ENCODE measurements around the gene ITPK1.
A peak's percentile ranks its signal among the peaks of the same experiment; 100 is the strongest.

Gene ITPK1

GRCh38 chr14:92984082-92984788 lies 131.5 kb downstream of the ITPK1 start:
- H3K4me1 ChIP-seq (ENCODE audit: control insufficient read depth, insufficient read depth, low read length): peaks cover 25% of the 10 kb centered on the region
- H3K9ac ChIP-seq (ENCODE audit: low read length): no peak overlapping the region
- no peaks in the 10 kb centered on the region for H3K27me3 ChIP-seq (ENCODE audit: control insufficient read depth, insufficient read depth, low read length)
- H3K27ac ChIP-seq (ENCODE audit: low read depth, low read length): no peak overlapping the region
- H3K36me3 ChIP-seq (ENCODE audit: control insufficient read depth, insufficient read depth, low read length): peaks cover 4% of the 10 kb centered on the region
- H3K4me3 ChIP-seq (ENCODE audit: low read length): no peak overlapping the region

DNA sequence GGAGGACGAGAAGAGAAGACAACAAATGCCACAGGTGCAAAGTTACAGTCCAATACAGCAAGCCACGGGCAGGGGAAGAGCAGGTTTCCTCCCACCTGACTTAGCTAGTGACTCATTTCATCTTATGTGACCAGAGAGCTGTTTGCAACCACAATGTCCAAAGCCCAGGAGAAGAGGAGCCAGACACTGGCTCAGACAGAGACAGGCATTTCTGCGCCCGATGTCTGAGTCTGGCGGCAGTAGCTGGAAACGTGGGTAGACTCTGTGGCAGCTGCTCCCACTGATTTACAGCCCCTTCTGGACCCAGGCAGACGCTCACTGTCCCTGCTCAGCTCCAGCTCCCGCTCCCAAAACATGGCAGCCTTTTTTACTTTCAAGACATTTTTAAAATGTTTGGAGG lies 132.8 kb downstream of the ITPK1 start:
- no peak overlapping the region for H3K4me3 ChIP-seq (ENCODE audit: low read length)
- peaks cover 25% of the 10 kb centered on the region for H3K4me1 ChIP-seq (ENCODE audit: control insufficient read depth, insufficient read depth, low read length)
- peak overlapping the region; percentile 50 for H3K27ac ChIP-seq (ENCODE audit: low read depth, low read length)
- H3K9ac ChIP-seq (ENCODE audit: low read length): no peak overlapping the region
- peaks cover 4% of the 10 kb centered on the region for H3K36me3 ChIP-seq (ENCODE audit: control insufficient read depth, insufficient read depth, low read length)
- H3K27me3 ChIP-seq (ENCODE audit: control insufficient read depth, insufficient read depth, low read length): no peaks in the 10 kb centered on the region

DNA sequence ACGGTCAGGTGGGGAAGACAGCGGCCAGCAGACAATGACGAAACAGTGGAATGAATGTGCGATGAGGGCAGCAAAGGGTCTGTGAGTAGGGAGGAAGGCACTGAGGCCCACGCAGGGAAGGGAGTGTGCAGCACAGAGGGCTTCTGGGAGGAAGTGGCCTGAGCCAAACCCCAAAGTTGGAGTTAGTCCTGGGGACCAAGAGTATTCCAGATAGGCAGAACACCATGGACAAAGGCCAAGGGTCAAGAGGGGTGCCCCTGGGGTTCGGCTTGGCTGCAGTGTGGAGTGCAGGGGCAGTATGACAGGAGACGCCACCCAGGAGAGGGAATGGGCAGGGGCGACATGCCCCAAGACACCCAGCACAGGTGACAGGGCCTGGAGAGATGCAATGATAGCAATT lies 134.0 kb downstream of the ITPK1 start:
- peaks cover 4% of the 10 kb centered on the region for H3K36me3 ChIP-seq (ENCODE audit: control insufficient read depth, insufficient read depth, low read length)
- no peak overlapping the region for H3K9ac ChIP-seq (ENCODE audit: low read length)
- H3K4me3 ChIP-seq (ENCODE audit: low read length): no peak overlapping the region
- no peak overlapping the region for H3K27ac ChIP-seq (ENCODE audit: low read depth, low read length)
- no peaks in the 10 kb centered on the region for H3K27me3 ChIP-seq (ENCODE audit: control insufficient read depth, insufficient read depth, low read length)
- peaks cover 18% of the 10 kb centered on the region for H3K4me1 ChIP-seq (ENCODE audit: control insufficient read depth, insufficient read depth, low read length)

GRCh38 chr14:92980866-92981265 lies 134.9 kb downstream of the ITPK1 start:
- H3K27me3 ChIP-seq (ENCODE audit: control insufficient read depth, insufficient read depth, low read length): no peaks in the 10 kb centered on the region
- no peak overlapping the region for H3K27ac ChIP-seq (ENCODE audit: low read depth, low read length)
- peaks cover 11% of the 10 kb centered on the region for H3K4me1 ChIP-seq (ENCODE audit: control insufficient read depth, insufficient read depth, low read length)
- H3K36me3 ChIP-seq (ENCODE audit: control insufficient read depth, insufficient read depth, low read length): peaks cover 7% of the 10 kb centered on the region
- no peak overlapping the region for H3K4me3 ChIP-seq (ENCODE audit: low read length)
- H3K9ac ChIP-seq (ENCODE audit: low read length): no peak overlapping the region

- Histone ChIP-seq H3K27me3 (ENCODE audit: control insufficient read depth, insufficient read depth, low read length) (no peaks in the 10 kb centered on the region), H3K27ac (ENCODE audit: low read depth, low read length) (no peak overlapping the region), H3K4me3 (ENCODE audit: low read length) (no peak overlapping the region), H3K36me3 (ENCODE audit: control insufficient read depth, insufficient read depth, low read length) (peaks cover 7% of the 10 kb centered on the region), H3K4me1 (ENCODE audit: control insufficient read depth, insufficient read depth, low read length) (peaks cover 12% of the 10 kb centered on the region), H3K9ac (ENCODE audit: low read length) (no peak overlapping the region)
Measured at GRCh38 chr14:92978229-92979021, 137.3 kb downstream of the ITPK1 start.

- peaks cover 16% of the 10 kb centered on the region for H3K4me1 ChIP-seq (ENCODE audit: control insufficient read depth, insufficient read depth, low read length)
- peaks cover 8% of the 10 kb centered on the region for H3K36me3 ChIP-seq (ENCODE audit: control insufficient read depth, insufficient read depth, low read length)
- H3K4me3 ChIP-seq (ENCODE audit: low read length): no peak overlapping the region
- H3K27me3 ChIP-seq (ENCODE audit: control insufficient read depth, insufficient read depth, low read length): no peaks in the 10 kb centered on the region
- no peak overlapping the region for H3K9ac ChIP-seq (ENCODE audit: low read length)
- H3K27ac ChIP-seq (ENCODE audit: low read depth, low read length): no peak overlapping the region
Measured at GRCh38 chr14:92976268-92976667, 139.5 kb downstream of the ITPK1 start.

- Histone ChIP-seq H3K4me1 (ENCODE audit: control insufficient read depth, insufficient read depth, low read length) (peaks cover 17% of the 10 kb centered on the region), H3K36me3 (ENCODE audit: control insufficient read depth, insufficient read depth, low read length) (peaks cover 6% of the 10 kb centered on the region), H3K9ac (ENCODE audit: low read length) (no peak overlapping the region), H3K4me3 (ENCODE audit: low read length) (no peak overlapping the region), H3K27me3 (ENCODE audit: control insufficient read depth, insufficient read depth, low read length) (no peaks in the 10 kb centered on the region), H3K27ac (ENCODE audit: low read depth, low read length) (peak overlapping the region; percentile 41)
Measured at GRCh38 chr14:92974541-92975345, 141.0 kb downstream of the ITPK1 start.

GRCh38 chr14:92973798-92974372 lies 141.8 kb downstream of the ITPK1 start:
- Histone ChIP-seq H3K36me3 (ENCODE audit: control insufficient read depth, insufficient read depth, low read length) (peaks cover 6% of the 10 kb centered on the region), H3K4me3 (ENCODE audit: low read length) (no peak overlapping the region), H3K27me3 (ENCODE audit: control insufficient read depth, insufficient read depth, low read length) (no peaks in the 10 kb centered on the region), H3K27ac (ENCODE audit: low read depth, low read length) (peak overlapping the region; percentile 82), H3K9ac (ENCODE audit: low read length) (no peak overlapping the region), H3K4me1 (ENCODE audit: control insufficient read depth, insufficient read depth, low read length) (peaks cover 17% of the 10 kb centered on the region)

DNA sequence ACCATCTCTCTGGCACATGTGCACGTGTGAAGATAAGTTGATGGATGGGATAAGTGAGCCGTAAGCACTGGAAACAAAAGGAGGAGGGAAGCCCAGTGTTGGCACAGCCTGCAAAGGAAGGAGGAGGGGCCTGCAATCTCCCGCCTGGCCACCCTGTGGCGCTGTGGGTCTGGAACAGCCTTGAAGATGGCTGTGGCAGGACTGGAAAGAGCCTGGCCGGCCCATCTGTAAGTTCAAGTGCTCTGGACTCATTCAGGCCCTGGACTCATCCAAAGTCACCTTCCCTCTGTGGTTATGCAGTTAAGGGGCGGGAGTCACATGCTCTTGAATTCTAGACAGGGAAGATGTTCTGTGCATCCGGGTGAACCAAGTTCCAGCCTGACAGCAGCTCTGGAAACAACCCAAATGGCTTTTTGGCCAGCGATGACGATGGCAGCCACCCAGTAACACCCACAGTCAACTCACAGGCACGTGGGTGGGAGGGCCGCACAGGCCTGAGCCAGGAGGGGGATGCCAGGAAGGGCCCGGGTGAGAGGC lies 142.4 kb downstream of the ITPK1 start:
- H3K27ac ChIP-seq (ENCODE audit: low read depth, low read length): peak overlapping the region; percentile 82
- no peak overlapping the region for H3K9ac ChIP-seq (ENCODE audit: low read length)
- peaks cover 6% of the 10 kb centered on the region for H3K36me3 ChIP-seq (ENCODE audit: control insufficient read depth, insufficient read depth, low read length)
- H3K4me3 ChIP-seq (ENCODE audit: low read length): no peak overlapping the region
- peaks cover 17% of the 10 kb centered on the region for H3K4me1 ChIP-seq (ENCODE audit: control insufficient read depth, insufficient read depth, low read length)
- H3K27me3 ChIP-seq (ENCODE audit: control insufficient read depth, insufficient read depth, low read length): no peaks in the 10 kb centered on the region

GRCh38 chr14:92971601-92972180 lies 144.0 kb downstream of the ITPK1 start:
- no peak overlapping the region for H3K9ac ChIP-seq (ENCODE audit: low read length)
- peaks cover 6% of the 10 kb centered on the region for H3K36me3 ChIP-seq (ENCODE audit: control insufficient read depth, insufficient read depth, low read length)
- H3K27me3 ChIP-seq (ENCODE audit: control insufficient read depth, insufficient read depth, low read length): no peaks in the 10 kb centered on the region
- no peak overlapping the region for H3K4me3 ChIP-seq (ENCODE audit: low read length)
- H3K4me1 ChIP-seq (ENCODE audit: control insufficient read depth, insufficient read depth, low read length): peaks cover 17% of the 10 kb centered on the region
- H3K27ac ChIP-seq (ENCODE audit: low read depth, low read length): peak overlapping the region; percentile 82

DNA sequence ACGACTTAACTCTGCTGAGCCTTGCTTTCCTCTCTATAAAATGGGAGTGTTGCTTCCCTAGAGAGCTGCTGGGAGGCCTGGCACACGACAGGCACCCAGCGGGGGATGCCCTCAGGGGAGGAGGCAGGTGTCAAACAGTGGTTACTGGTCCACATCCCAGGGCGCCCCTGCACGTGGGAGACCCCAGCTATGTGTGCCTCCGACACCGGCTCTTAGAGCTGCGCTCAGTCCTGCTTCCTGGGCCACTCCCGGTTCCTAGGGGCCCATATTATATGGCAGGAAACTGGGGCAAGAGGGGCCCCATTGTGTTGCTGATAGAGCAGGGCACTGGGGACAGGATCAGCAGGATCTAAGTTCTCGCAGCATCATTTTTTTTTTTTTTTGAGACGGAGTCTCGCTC lies 145.5 kb downstream of the ITPK1 start:
- Histone ChIP-seq H3K9ac (ENCODE audit: low read length) (no peak overlapping the region), H3K36me3 (ENCODE audit: control insufficient read depth, insufficient read depth, low read length) (peaks cover 3% of the 10 kb centered on the region), H3K4me1 (ENCODE audit: control insufficient read depth, insufficient read depth, low read length) (peaks cover 17% of the 10 kb centered on the region), H3K27ac (ENCODE audit: low read depth, low read length) (no peak overlapping the region), H3K4me3 (ENCODE audit: low read length) (no peak overlapping the region), H3K27me3 (ENCODE audit: control insufficient read depth, insufficient read depth, low read length) (no peaks in the 10 kb centered on the region)

All from rectal smooth muscle tissue (tissue), 1 donor.